HepG2 (cell line): Measurements from ENCODE around the gene INTS7. TPM values are rescaled to one million over a fixed set of nuclear protein-coding genes. Genes with fewer than 3 reads are reported as not detected.

Source experiments
- ATF1 ChIP-seq: IDR thresholded peaks from 2 replicates; pipeline ENCODE4 v1.6.1; 2016; ENCODE audit warnings: mild to moderate bottlenecking, control low read depth
- ATF4 ChIP-seq, 2 experiments: fragments of 450-650 bp in 1 of 2; sonication (generic) in 1 of 2; formaldehyde crosslinking; IDR thresholded peaks; 2 replicates each; pipeline versions ENCODE4 v1.5.0 to v1.8.0; 2020 to 2022; ENCODE audit warnings: mild to moderate bottlenecking in 1 of 2, missing genetic modification reagents in 1 of 2
- CBX1 ChIP-seq: IDR thresholded peaks from one replicate; pipeline ENCODE4 v1.6.1; 2016; ENCODE audit warnings: antibody characterized with exemption, low read depth
- GATA4 ChIP-seq: sonication (generic); IDR thresholded peaks from 2 replicates; pipeline ENCODE4 v1.6.1; 2016; ENCODE audit warnings: antibody characterized with exemption, low read depth, borderline replicate concordance
- HMGA1 ChIP-seq: sonication (generic); formaldehyde crosslinking; conservative IDR thresholded peaks from 2 replicates; pipeline ENCODE4 v1.4.0; 2020; ENCODE audit warnings: missing genetic modification reagents
- MBNL3 ChIP-seq: fragments of 250-450 bp; sonication (Bioruptor Pico); conservative IDR thresholded peaks from 2 replicates; pipeline ENCODE4 v1.8.0; 2022; ENCODE audit warnings: mild to moderate bottlenecking, inconsistent platforms
- RXRB ChIP-seq: IDR thresholded peaks from 2 replicates; pipeline ENCODE4 v1.6.1; 2016; ENCODE audit warnings: borderline replicate concordance, missing genetic modification reagents, missing compliant biosample characterization
- SRSF4 ChIP-seq: fragments of 200-400 bp; formaldehyde crosslinking; IDR thresholded peaks from one replicate; pipeline ENCODE4 v1.6.1; 2018; ENCODE audit warnings: mild to moderate bottlenecking, low read depth, low read length, moderate library complexity; ENCODE audit not compliant: poor library complexity, severe bottlenecking
- SRSF9 ChIP-seq: fragments of 200-400 bp; formaldehyde crosslinking; IDR thresholded peaks from 2 replicates; pipeline ENCODE4 v1.6.1; 2018; ENCODE audit warnings: borderline replicate concordance, mild to moderate bottlenecking, low read depth, low read length; ENCODE audit not compliant: insufficient read depth, poor library complexity, severe bottlenecking
- TCF7 ChIP-seq: sonication (generic); IDR thresholded peaks from 2 replicates; pipeline ENCODE4 v1.6.1; 2016; ENCODE audit warnings: antibody characterized with exemption, low read depth
- TMF1 ChIP-seq: sonication (generic); formaldehyde crosslinking; IDR thresholded peaks from 2 replicates; pipeline ENCODE4 v1.8.1; 2022; ENCODE audit warnings: low read depth, missing genetic modification reagents
- ZFP36L2 ChIP-seq: sonication (generic); formaldehyde crosslinking; IDR thresholded peaks from 2 replicates; pipeline ENCODE4 v1.4.0; 2020; ENCODE audit warnings: missing genetic modification reagents
- ZFYVE20 ChIP-seq: sonication (generic); formaldehyde crosslinking; IDR thresholded peaks from 2 replicates; pipeline ENCODE4 v1.8.0; 2023; ENCODE audit warnings: low read depth, mild to moderate bottlenecking, moderate library complexity, missing genetic modification reagents, borderline replicate concordance
- ZMYM3 ChIP-seq: sonication (generic); formaldehyde crosslinking; IDR thresholded peaks from 2 replicates; pipeline ENCODE4 v1.5.1; 2020; ENCODE audit warnings: mild to moderate bottlenecking, missing genetic modification reagents
- ZNF460 ChIP-seq: sonication (generic); formaldehyde crosslinking; IDR thresholded peaks from 2 replicates; pipeline ENCODE4 v1.5.1; 2020; ENCODE audit warnings: missing genetic modification reagents, mild to moderate bottlenecking, borderline replicate concordance
- ZNF503 ChIP-seq: sonication (generic); formaldehyde crosslinking; IDR thresholded peaks from 2 replicates; pipeline ENCODE4 v1.4.0; 2020; ENCODE audit warnings: missing genetic modification reagents
- ZNF644 ChIP-seq: IDR thresholded peaks from 2 replicates; pipeline ENCODE4 v1.6.1; 2016; ENCODE audit warnings: low read depth
- ZNF879 ChIP-seq: sonication (generic); formaldehyde crosslinking; IDR thresholded peaks from 2 replicates; pipeline ENCODE4 v1.8.1; 2023; ENCODE audit warnings: missing genetic modification reagents
- polyA plus RNA-seq, 8 experiments: library from polyadenylated mRNA; depleted of rRNA in 3 of 8; stranded (reverse) in 7 of 8; unstranded in 1 of 8; fragments of >200 nt; fragmentation: Illumina TruSeq in 4 of 8; extraction: Trizol in 4 of 8; gene quantifications; 2 replicates each; pipeline versions ENCODE4 v1.2.1 to v1.2.3, GENCODE V29; 2011 to 2016; ENCODE audit warnings: low read depth in 4 of 8, missing spikeins in 1 of 8, mixed read lengths in 1 of 8; ENCODE audit not compliant: insufficient read depth in 1 of 8
- total RNA-seq, 5 experiments: library from RNA; depleted of rRNA; stranded (reverse); fragments of >200 nt; fragmentation: Illumina TruSeq; extraction: Trizol; gene quantifications; 2 replicates each; pipeline ENCODE4 v1.2.3, GENCODE V29; 2016; ENCODE audit warnings: low read depth in 1 of 5
- TF ChIP-seq, protein P1 (sequence below): sonication (generic); formaldehyde crosslinking; IDR thresholded peaks from 2 replicates; pipeline ENCODE4 v1.5.0; 2020; ENCODE audit warnings: mild to moderate bottlenecking, missing genetic modification reagents
- TF ChIP-seq, protein P2 (sequence below): sonication (generic); formaldehyde crosslinking; IDR thresholded peaks from 2 replicates; pipeline ENCODE4 v1.4.0; 2020; ENCODE audit warnings: missing genetic modification reagents
- TF ChIP-seq, protein P3 (sequence below): sonication (generic); formaldehyde crosslinking; conservative IDR thresholded peaks from 2 replicates; pipeline ENCODE4 v1.4.0; 2020; ENCODE audit warnings: missing genetic modification reagents

The INTS7 gene
- total and polyA plus RNA-seq, 2 of the 13 experiments (the other 11 are each of a cell fraction or from before 2014, with no cell fraction given), result 18.3 to 22.4 TPM

DNA sequence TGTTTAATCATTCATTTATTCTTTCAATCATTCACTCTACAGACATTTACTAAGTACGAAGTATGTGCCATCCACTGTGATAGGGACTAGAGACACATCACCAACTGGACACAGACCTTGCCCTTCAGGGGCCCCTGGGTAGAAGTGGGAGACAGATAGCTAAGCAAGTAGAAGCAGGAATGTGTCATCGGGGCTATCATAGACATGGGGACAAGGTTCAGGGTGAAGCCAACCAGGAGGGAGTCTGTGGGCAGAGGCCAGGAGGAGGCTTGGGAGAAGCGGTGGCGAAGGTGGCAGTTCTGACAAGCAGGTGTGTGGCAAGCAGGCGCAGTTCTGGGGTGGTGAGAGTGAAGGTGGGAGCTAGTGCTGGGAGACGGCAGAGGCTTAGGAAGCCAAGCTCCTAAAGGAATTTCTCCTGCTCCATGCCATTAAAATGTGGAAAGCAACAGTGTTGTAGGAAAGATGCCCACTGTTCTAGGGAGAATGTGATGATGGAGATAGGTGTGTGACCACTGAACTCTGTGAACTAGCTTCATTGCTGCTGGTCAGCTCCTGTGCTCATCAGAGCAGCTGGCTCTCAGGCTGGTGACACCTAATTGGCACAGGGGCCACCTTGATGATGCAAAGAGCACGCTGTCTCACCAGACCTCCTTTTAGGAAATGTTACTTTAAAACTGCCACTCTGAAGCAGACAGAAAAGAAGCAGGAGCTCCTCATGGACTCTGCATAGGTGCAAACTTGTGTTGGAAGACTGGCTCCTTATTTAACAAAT, 125.1 kb downstream of the INTS7 start (continued):
- TF ChIP-seq, protein P1, sequence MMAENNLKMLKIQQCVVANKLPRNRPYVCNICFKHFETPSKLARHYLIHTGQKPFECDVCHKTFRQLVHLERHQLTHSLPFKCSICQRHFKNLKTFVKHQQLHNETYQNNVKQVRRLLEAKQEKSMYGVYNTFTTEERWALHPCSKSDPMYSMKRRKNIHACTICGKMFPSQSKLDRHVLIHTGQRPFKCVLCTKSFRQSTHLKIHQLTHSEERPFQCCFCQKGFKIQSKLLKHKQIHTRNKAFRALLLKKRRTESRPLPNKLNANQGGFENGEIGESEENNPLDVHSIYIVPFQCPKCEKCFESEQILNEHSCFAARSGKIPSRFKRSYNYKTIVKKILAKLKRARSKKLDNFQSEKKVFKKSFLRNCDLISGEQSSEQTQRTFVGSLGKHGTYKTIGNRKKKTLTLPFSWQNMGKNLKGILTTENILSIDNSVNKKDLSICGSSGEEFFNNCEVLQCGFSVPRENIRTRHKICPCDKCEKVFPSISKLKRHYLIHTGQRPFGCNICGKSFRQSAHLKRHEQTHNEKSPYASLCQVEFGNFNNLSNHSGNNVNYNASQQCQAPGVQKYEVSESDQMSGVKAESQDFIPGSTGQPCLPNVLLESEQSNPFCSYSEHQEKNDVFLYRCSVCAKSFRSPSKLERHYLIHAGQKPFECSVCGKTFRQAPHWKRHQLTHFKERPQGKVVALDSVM (CRISPR knock-in tag), result peak; percentile 83
- TF ChIP-seq ATF4 (CRISPR knock-in tag; IDR thresholded peaks at IDR 0.05) (no peak), SRSF4 (no peak), ZNF879 (no peak), SRSF9 (no peak), ZNF503 (no peak), ZFYVE20 (CRISPR knock-in tag) (no peak), ATF1 (no peak), TCF7 (no peak), ZNF460 (CRISPR knock-in tag) (no peak), ZNF644 (CRISPR knock-in tag) (peak; percentile 56; the same call in 1 of the 2 replicates), RXRB (CRISPR knock-in tag) (peak; percentile 48; the same call in 1 of the 2 replicates), CBX1 (no peak), HMGA1 (CRISPR knock-in tag) (no peak), MBNL3 (CRISPR knock-in tag) (no peak), ZFP36L2 (CRISPR knock-in tag) (no peak), GATA4 (no peak), ZMYM3 (peak; percentile 11; the same call in 1 of the 2 replicates), TMF1 (no peak)
- TF ChIP-seq, protein P2, sequence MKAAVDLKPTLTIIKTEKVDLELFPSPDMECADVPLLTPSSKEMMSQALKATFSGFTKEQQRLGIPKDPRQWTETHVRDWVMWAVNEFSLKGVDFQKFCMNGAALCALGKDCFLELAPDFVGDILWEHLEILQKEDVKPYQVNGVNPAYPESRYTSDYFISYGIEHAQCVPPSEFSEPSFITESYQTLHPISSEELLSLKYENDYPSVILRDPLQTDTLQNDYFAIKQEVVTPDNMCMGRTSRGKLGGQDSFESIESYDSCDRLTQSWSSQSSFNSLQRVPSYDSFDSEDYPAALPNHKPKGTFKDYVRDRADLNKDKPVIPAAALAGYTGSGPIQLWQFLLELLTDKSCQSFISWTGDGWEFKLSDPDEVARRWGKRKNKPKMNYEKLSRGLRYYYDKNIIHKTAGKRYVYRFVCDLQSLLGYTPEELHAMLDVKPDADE, result no peak
- TF ChIP-seq, protein P3, sequence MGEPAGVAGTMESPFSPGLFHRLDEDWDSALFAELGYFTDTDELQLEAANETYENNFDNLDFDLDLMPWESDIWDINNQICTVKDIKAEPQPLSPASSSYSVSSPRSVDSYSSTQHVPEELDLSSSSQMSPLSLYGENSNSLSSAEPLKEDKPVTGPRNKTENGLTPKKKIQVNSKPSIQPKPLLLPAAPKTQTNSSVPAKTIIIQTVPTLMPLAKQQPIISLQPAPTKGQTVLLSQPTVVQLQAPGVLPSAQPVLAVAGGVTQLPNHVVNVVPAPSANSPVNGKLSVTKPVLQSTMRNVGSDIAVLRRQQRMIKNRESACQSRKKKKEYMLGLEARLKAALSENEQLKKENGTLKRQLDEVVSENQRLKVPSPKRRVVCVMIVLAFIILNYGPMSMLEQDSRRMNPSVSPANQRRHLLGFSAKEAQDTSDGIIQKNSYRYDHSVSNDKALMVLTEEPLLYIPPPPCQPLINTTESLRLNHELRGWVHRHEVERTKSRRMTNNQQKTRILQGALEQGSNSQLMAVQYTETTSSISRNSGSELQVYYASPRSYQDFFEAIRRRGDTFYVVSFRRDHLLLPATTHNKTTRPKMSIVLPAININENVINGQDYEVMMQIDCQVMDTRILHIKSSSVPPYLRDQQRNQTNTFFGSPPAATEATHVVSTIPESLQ (CRISPR knock-in tag), result no peak
